ENCODE results near the gene SRGAP1. TPM values are rescaled to one million over a fixed set of nuclear protein-coding genes. Genes with fewer than 3 reads are reported as not detected.
"Not testable (repeated sequence)": the region's sequence is repeated elsewhere in the genome, so short reads cannot be mapped to it uniquely, and the experiment has no call there.

The SRGAP1 gene
- polyA plus RNA-seq, 1 donor from 2014 or later: not detected

GRCh38 chr12:64184216-64184615 lies 339.7 kb downstream of the SRGAP1 start:
- H3K9me3 Mint-ChIP-seq: peaks cover 0 to 5% (median 0%) of the 10 kb centered on the region in 3 donors

DNA sequence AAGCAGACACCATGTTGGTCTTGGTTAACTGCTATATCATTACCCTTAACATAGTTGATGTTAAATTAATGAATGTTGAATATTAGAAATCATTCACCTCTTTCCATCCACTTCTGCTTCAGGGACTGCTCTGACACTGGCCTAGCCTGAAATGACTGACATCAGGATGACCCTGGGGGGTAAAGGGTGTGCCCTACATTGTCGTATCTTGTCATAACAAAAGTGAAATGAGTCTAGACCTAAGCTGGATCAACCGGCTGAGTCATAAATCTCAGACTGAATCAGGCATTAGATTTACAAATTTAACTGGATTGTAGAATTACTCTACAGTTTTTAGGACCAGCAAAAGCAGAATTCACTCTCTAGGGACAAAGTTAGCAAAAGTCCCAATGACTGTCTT lies 342.3 kb downstream of the SRGAP1 start:
- H3K27me3 Mint-ChIP-seq: no peaks in the 10 kb centered on the region
- H3K27ac Mint-ChIP-seq: no peak overlapping the region
- peaks cover 0 to 5% (median 0%) of the 10 kb centered on the region in 3 donors for H3K9me3 Mint-ChIP-seq
- H3K4me3 Mint-ChIP-seq: peak overlapping the region in 1 of 4 donors; percentile 49
- H3K4me1 Mint-ChIP-seq: peaks cover 0 to 4% (median 2%) of the 10 kb centered on the region in 3 donors
- H3K36me3 Mint-ChIP-seq: peaks cover 25% of the 10 kb centered on the region

More at GRCh38 chr12:64184216-64184615, 339.7 kb downstream of the SRGAP1 start:
- Mint-ChIP-seq H3K27ac (no peak overlapping the region), H3K4me1 (peaks cover 0 to 5% (median 2%) of the 10 kb centered on the region in 3 donors), H3K36me3 (peaks cover 19% of the 10 kb centered on the region), H3K27me3 (no peaks in the 10 kb centered on the region), H3K4me3 (peak overlapping the region in 1 of 4 donors; percentile 66)

DNA sequence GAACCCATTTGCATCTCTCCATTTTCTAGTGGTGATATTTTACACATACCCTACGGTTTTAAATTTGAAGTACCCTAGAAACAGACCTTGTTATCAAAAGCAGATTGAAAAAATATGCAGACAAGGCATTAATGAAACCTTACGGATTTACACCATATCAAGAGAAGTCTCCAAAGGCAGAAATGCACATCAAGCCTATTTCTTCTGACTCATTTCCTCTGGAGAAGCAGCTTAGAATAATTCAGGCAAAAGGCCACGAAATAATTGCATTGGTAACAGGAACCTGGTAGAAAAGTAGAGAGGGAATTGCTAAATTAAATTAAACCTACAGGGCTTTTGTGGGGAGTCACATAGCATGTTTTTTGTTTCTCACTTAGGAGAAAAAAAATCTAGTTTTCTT lies 342.9 kb downstream of the SRGAP1 start:
- Mint-ChIP-seq H3K4me1 (peaks cover 0 to 4% (median 2%) of the 10 kb centered on the region in 3 donors), H3K27me3 (no peaks in the 10 kb centered on the region), H3K27ac (no peak overlapping the region), H3K36me3 (peaks cover 22% of the 10 kb centered on the region), H3K4me3 (no peak overlapping the region), H3K9me3 (peaks cover 0 to 5% (median 0%) of the 10 kb centered on the region in 3 donors)

DNA sequence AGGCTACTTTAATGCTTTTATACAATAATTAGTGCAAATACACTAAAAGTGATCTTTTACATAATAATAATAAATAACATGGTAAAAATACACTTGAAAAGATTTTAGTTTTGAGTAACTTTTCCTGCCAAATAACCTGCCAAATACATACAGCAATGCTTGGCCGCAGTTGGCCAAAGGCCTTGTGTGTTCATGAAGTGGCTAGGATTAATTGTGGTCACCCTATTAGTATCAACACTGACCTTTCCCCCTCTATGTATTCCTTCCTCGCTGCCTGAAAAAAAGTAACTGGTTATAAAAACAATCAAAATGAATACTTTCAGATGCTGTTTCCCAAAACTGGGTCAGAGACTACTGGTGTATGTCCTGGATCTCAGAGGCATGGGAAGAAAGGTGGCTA lies 343.3 kb downstream of the SRGAP1 start:
- H3K9me3 Mint-ChIP-seq: peaks cover 0 to 4% (median 0%) of the 10 kb centered on the region in 3 donors
- no peak overlapping the region for H3K27ac Mint-ChIP-seq
- peaks cover 25% of the 10 kb centered on the region for H3K36me3 Mint-ChIP-seq

DNA sequence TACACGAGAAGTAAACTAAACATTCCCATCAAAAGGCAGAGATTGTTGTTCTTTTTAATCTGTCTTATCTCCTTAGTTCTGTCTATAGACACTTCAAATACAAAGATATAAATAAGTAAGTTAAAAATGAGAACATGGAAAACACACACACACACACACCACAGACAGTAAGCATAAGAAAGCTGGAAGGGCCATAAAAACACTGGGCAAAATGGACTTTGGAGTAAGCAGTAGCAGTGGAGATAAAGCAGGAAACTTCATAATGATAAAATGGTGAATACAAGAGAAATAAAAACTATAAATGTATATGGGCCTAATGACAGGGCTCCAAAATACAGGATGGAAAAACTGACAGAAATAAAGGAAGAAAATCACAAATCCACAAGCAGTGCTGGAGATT lies 345.0 kb downstream of the SRGAP1 start:
- Mint-ChIP-seq H3K27me3 (no peaks in the 10 kb centered on the region), H3K27ac (peak overlapping the region in 1 of 3 donors; percentile 25), H3K4me3 (peak overlapping the region in 1 of 4 donors; percentile 60), H3K4me1 (peaks cover 0 to 8% (median 4%) of the 10 kb centered on the region in 3 donors), H3K36me3 (peaks cover 22% of the 10 kb centered on the region), H3K9me3 (peaks cover 0 to 2% (median 0%) of the 10 kb centered on the region in 3 donors)

More for the DNA sequence above, 343.3 kb downstream of the SRGAP1 start:
- H3K4me1 Mint-ChIP-seq: peaks cover 0 to 4% (median 3%) of the 10 kb centered on the region in 3 donors
- no peak overlapping the region for H3K4me3 Mint-ChIP-seq
- H3K27me3 Mint-ChIP-seq: no peaks in the 10 kb centered on the region

GRCh38 chr12:64190140-64190539 lies 345.6 kb downstream of the SRGAP1 start:
- no peak overlapping the region for H3K27ac Mint-ChIP-seq
- H3K4me1 Mint-ChIP-seq: peaks cover 0 to 8% (median 4%) of the 10 kb centered on the region in 3 donors
- peak overlapping the region in 1 of 4 donors; percentile 13 for H3K4me3 Mint-ChIP-seq
- H3K9me3 Mint-ChIP-seq: peaks cover 0 to 2% (median 0%) of the 10 kb centered on the region in 3 donors
- H3K36me3 Mint-ChIP-seq: peaks cover 21% of the 10 kb centered on the region
- no peaks in the 10 kb centered on the region for H3K27me3 Mint-ChIP-seq

GRCh38 chr12:64192644-64193444 lies 348.3 kb downstream of the SRGAP1 start:
- H3K9me3 Mint-ChIP-seq: peaks cover 0 to 2% (median 0%) of the 10 kb centered on the region in 3 donors
- peaks cover 0 to 7% (median 4%) of the 10 kb centered on the region in 3 donors for H3K4me1 Mint-ChIP-seq
- H3K27me3 Mint-ChIP-seq: no peaks in the 10 kb centered on the region
- no peak overlapping the region for H3K4me3 Mint-ChIP-seq
- H3K36me3 Mint-ChIP-seq: peaks cover 21% of the 10 kb centered on the region
- peak overlapping the region in 1 of 3 donors; percentile 62 for H3K27ac Mint-ChIP-seq

DNA sequence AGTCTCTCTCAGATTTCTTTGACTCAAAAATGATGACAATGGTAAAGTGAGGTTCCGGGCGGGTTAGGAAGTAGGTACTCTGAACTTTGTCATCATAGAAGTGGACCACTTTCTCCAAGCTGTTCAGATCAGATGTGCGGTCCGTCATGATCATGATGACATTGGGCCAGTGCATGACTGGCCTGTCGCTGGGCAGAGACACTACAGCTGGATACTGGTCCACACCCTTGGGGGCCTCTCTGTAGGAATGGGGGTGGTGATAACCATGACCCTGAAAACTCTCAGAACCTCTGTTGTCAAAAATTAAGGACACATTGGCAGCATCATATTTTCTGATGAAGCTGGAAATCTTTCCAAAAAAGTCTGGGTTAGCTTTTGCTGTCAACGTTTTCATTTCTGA lies 349.4 kb downstream of the SRGAP1 start:
- peaks cover 21% of the 10 kb centered on the region for H3K36me3 Mint-ChIP-seq
- no peak overlapping the region for H3K4me3 Mint-ChIP-seq
- no peak overlapping the region for H3K27ac Mint-ChIP-seq
- no peaks in the 10 kb centered on the region for H3K27me3 Mint-ChIP-seq
- peaks cover 0 to 7% (median 4%) of the 10 kb centered on the region in 3 donors for H3K4me1 Mint-ChIP-seq
- no peaks in the 10 kb centered on the region for H3K9me3 Mint-ChIP-seq

- H3K36me3 Mint-ChIP-seq: peaks cover 18% of the 10 kb centered on the region
- no peak overlapping the region for H3K4me3 Mint-ChIP-seq
- H3K27ac Mint-ChIP-seq: peak overlapping the region in 1 of 3 donors; percentile 76
- H3K4me1 Mint-ChIP-seq: peaks cover 0 to 7% (median 3%) of the 10 kb centered on the region in 3 donors
- H3K9me3 Mint-ChIP-seq: no peaks in the 10 kb centered on the region
- no peaks in the 10 kb centered on the region for H3K27me3 Mint-ChIP-seq
These were observed 350.0 kb downstream of the SRGAP1 start for GRCh38 chr12:64194333-64195149.

GRCh38 chr12:64195841-64196240 lies 351.3 kb downstream of the SRGAP1 start:
- peaks cover 16% of the 10 kb centered on the region for H3K36me3 Mint-ChIP-seq
- not testable (repeated sequence) for H3K27me3 Mint-ChIP-seq, H3K27ac Mint-ChIP-seq, H3K9me3 Mint-ChIP-seq, H3K4me1 Mint-ChIP-seq, H3K4me3 Mint-ChIP-seq

- Mint-ChIP-seq H3K9me3 (peaks cover 0 to 1% (median 0%) of the 10 kb centered on the region in 3 donors), H3K4me1 (no peaks in the 10 kb centered on the region), H3K4me3 (no peak overlapping the region)
These were observed 358.5 kb downstream of the SRGAP1 start for GRCh38 chr12:64203036-64203435.

GRCh38 chr12:64203775-64204174 lies 359.3 kb downstream of the SRGAP1 start:
- H3K36me3 Mint-ChIP-seq: peaks cover 8% of the 10 kb centered on the region

More at GRCh38 chr12:64203036-64203435, 358.5 kb downstream of the SRGAP1 start:
- Mint-ChIP-seq H3K27me3 (no peaks in the 10 kb centered on the region), H3K36me3 (peaks cover 8% of the 10 kb centered on the region), H3K27ac (no peak overlapping the region)

DNA sequence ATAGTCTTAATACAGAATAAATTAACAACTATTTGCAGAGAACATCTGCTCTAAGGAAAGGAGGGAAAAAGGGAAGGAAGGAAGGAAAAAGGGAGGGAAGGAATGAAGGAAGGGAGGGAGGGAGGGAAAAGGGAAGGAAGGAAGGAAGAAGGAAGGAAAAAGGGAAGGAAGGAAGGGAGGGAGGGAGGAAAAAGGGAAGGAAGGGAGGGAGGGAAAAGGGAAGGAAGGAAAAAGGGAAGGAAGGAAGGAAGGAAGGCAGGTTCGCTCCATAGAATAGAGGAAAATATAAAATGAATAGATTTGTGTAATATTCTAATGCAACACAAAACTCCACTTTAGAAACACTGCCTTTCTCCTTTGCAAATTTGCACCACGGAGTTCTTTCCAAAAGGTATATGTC lies 361.0 kb downstream of the SRGAP1 start:
- Mint-ChIP-seq H3K4me3 (no peak overlapping the region), H3K27me3 (no peaks in the 10 kb centered on the region), H3K9me3 (peaks cover 0 to 1% (median 0%) of the 10 kb centered on the region in 3 donors), H3K36me3 (peaks cover 8% of the 10 kb centered on the region), H3K4me1 (no peaks in the 10 kb centered on the region), H3K27ac (no peak overlapping the region)

More at GRCh38 chr12:64203775-64204174, 359.3 kb downstream of the SRGAP1 start:
- H3K9me3 Mint-ChIP-seq: peaks cover 0 to 1% (median 0%) of the 10 kb centered on the region in 3 donors
- no peaks in the 10 kb centered on the region for H3K4me1 Mint-ChIP-seq
- no peaks in the 10 kb centered on the region for H3K27me3 Mint-ChIP-seq
- H3K4me3 Mint-ChIP-seq: no peak overlapping the region
- H3K27ac Mint-ChIP-seq: no peak overlapping the region

GRCh38 chr12:64207453-64207852 lies 363.0 kb downstream of the SRGAP1 start:
- Mint-ChIP-seq H3K4me3 (no peak overlapping the region), H3K27me3 (no peaks in the 10 kb centered on the region), H3K27ac (no peak overlapping the region), H3K4me1 (peaks cover 0 to 2% (median 0%) of the 10 kb centered on the region in 3 donors), H3K36me3 (peaks cover 13% of the 10 kb centered on the region), H3K9me3 (peaks cover 0 to 4% (median 1%) of the 10 kb centered on the region in 3 donors)

Measured in IgD-negative memory B cell (primary cell).